GM23338 (cell line): Measurements from ENCODE around the gene ERCC6L. TPM values are rescaled to one million over a fixed set of nuclear protein-coding genes. Genes with fewer than 3 reads are reported as not detected.

Experiments used
- ATAC-seq: fragments of 200-7000 bp; cut with Tn5 transposase; 3 replicates; pipeline ENCODE4 v1.9.1; 2020
- DNase-seq: peaks from one replicate; pipeline ENCODE4 v3.0.0-alpha.2; 2015; ENCODE audit warnings: low spot score
- H2AFZ ChIP-seq: fragments of 200-600 bp; sonication (generic); 2 replicates; pipeline ENCODE4 v1.8.0; 2016; ENCODE audit warnings: antibody characterized with exemption, mild to moderate bottlenecking, moderate library complexity
- H3F3A ChIP-seq: fragments of 200-600 bp; sonication (generic); replicated peaks from 2 replicates; pipeline ENCODE4 v1.8.0; 2017; ENCODE audit warnings: antibody characterized with exemption, mixed run types, low read depth
- H3K27ac ChIP-seq: fragments of 200-600 bp; sonication (generic); 2 replicates; pipeline ENCODE4 v1.6.1; 2016; ENCODE audit warnings: low read depth
- H3K27me3 ChIP-seq: fragments of 200-600 bp; sonication (generic); 2 replicates; pipeline ENCODE4 v1.8.0; 2016; ENCODE audit warnings: mild to moderate bottlenecking, mixed run types, moderate library complexity; ENCODE audit not compliant: insufficient read depth
- H3K36me3 ChIP-seq: fragments of 200-600 bp; sonication (generic); 2 replicates; pipeline ENCODE4 v1.8.0; 2016; ENCODE audit warnings: mild to moderate bottlenecking; ENCODE audit not compliant: insufficient read depth
- H3K4me1 ChIP-seq: fragments of 200-600 bp; sonication (generic); 2 replicates; pipeline ENCODE4 v1.8.0; 2016; ENCODE audit warnings: mild to moderate bottlenecking, moderate library complexity; ENCODE audit not compliant: insufficient read depth
- H3K4me2 ChIP-seq: fragments of 200-600 bp; sonication (generic); 2 replicates; pipeline ENCODE4 v1.7.1; 2017; ENCODE audit warnings: mixed run types
- H3K4me3 ChIP-seq: fragments of 200-600 bp; sonication (generic); 2 replicates; pipeline ENCODE4 v1.6.1; 2016; ENCODE audit warnings: mixed run types
- H3K79me2 ChIP-seq: fragments of 200-600 bp; sonication (generic); replicated peaks from 2 replicates; pipeline ENCODE4 v1.8.0; 2017; ENCODE audit warnings: mild to moderate bottlenecking; ENCODE audit not compliant: insufficient read depth
- H3K9me2 ChIP-seq: fragments of 200-600 bp; sonication (generic); 2 replicates; pipeline ENCODE4 v1.8.0; 2017; ENCODE audit not compliant: insufficient read depth
- H4K20me1 ChIP-seq: fragments of 200-600 bp; sonication (generic); replicated peaks from 2 replicates; pipeline ENCODE4 v1.8.0; 2017; ENCODE audit warnings: mild to moderate bottlenecking; ENCODE audit not compliant: insufficient read depth
- H3K27ac Mint-ChIP-seq: 2 replicates; pipeline ENCODE4 v1.8.0; 2020; ENCODE audit warnings: inconsistent platforms, mild to moderate bottlenecking, moderate library complexity, mixed read lengths
- H3K27me3 Mint-ChIP-seq: 3 replicates; pipeline ENCODE4 v1.8.0; 2022; ENCODE audit warnings: low read depth, mild to moderate bottlenecking, moderate library complexity, mixed read lengths, inconsistent platforms; ENCODE audit not compliant: insufficient read depth, poor library complexity
- H3K36me3 Mint-ChIP-seq: 3 replicates; pipeline ENCODE4 v1.8.0; 2021; ENCODE audit warnings: low read depth, mild to moderate bottlenecking, inconsistent platforms, moderate library complexity, mixed read lengths
- H3K4me1 Mint-ChIP-seq: 3 replicates; pipeline ENCODE4 v1.8.0; 2020; ENCODE audit warnings: mild to moderate bottlenecking, inconsistent platforms, mixed read lengths
- H3K4me3 Mint-ChIP-seq: 3 replicates; pipeline ENCODE4 v1.8.0; 2021; ENCODE audit warnings: moderate library complexity, mild to moderate bottlenecking, inconsistent platforms, mixed read lengths
- H3K9me3 Mint-ChIP-seq: 3 replicates; pipeline ENCODE4 v1.8.0; 2020; ENCODE audit warnings: moderate library complexity, mild to moderate bottlenecking, inconsistent platforms, mixed read lengths
- JUNB ChIP-seq: IDR thresholded peaks from one replicate; pipeline ENCODE4 v1.6.1; 2016; ENCODE audit warnings: antibody characterized with exemption; ENCODE audit not compliant: unreplicated experiment
- NANOG ChIP-seq: IDR thresholded peaks from 2 replicates; pipeline ENCODE4 v1.6.1; 2016; ENCODE audit warnings: antibody characterized with exemption, borderline replicate concordance
- POLR2AphosphoS5 ChIP-seq: IDR thresholded peaks from 2 replicates; pipeline ENCODE4 v1.6.1; 2016; ENCODE audit warnings: antibody characterized with exemption, low read depth
- ZNF331 ChIP-seq: fragments of 250-450 bp; sonication (Bioruptor Pico); IDR thresholded peaks from 2 replicates; pipeline ENCODE4 v1.5.0; 2020; ENCODE audit warnings: low read depth, mild to moderate bottlenecking, moderate library complexity
- polyA plus RNA-seq: library from polyadenylated mRNA; unstranded; fragments of >200 nt; fragmentation: Nextera tagmentation; extraction: Ambion mirVana; gene quantifications from 2 replicates; pipeline ENCODE4 v1.2.1, GENCODE V29; 2016
- total RNA-seq: library from RNA; depleted of rRNA; stranded (reverse); fragments of >200 nt; shearing (Covaris generic); gene quantifications from 2 replicates; pipeline ENCODE4 v1.2.3, GENCODE V29; 2014
- TF ChIP-seq, protein P1 (sequence below), 2 experiments: fragments of 200-600 bp in 1 of 2; sonication (generic) in 1 of 2; conservative IDR thresholded peaks; 2 replicates each; pipeline versions ENCODE4 v1.5.1 to v1.6.1; 2016 to 2017; ENCODE audit warnings: antibody characterized with exemption in 2 of 2, low read depth in 2 of 2, mild to moderate bottlenecking in 2 of 2, moderate library complexity in 1 of 2
- TF ChIP-seq, protein P2 (sequence below): fragments of 250-450 bp; sonication (Bioruptor Pico); IDR thresholded peaks from 2 replicates; pipeline ENCODE4 v1.5.0; 2020; ENCODE audit warnings: mild to moderate bottlenecking, moderate library complexity

ERCC6L gene
- total and polyA plus RNA-seq, 2 experiments from 2014 or later: 11.3 to 23.1 TPM

DNA sequence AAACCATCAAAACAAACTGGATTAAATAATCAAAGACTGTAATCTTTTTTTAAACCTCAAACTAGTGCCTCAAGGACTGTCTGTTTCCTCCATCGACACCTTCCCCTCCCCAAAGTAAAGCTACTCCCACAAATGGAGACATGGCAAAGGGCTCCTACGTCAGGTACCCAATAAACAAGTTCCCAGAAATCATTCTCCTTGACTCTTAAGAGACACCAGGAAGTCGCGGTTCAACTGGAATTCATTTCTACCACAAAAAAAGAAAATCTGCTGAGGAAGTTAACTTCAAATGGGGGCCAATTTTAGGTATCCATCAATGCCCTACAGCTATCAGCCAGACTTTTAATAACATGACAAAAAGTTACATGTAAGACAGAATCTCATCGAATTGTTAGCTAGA is 35.7 kb upstream of the ERCC6L start (continued):
- TF ChIP-seq, protein P1, sequence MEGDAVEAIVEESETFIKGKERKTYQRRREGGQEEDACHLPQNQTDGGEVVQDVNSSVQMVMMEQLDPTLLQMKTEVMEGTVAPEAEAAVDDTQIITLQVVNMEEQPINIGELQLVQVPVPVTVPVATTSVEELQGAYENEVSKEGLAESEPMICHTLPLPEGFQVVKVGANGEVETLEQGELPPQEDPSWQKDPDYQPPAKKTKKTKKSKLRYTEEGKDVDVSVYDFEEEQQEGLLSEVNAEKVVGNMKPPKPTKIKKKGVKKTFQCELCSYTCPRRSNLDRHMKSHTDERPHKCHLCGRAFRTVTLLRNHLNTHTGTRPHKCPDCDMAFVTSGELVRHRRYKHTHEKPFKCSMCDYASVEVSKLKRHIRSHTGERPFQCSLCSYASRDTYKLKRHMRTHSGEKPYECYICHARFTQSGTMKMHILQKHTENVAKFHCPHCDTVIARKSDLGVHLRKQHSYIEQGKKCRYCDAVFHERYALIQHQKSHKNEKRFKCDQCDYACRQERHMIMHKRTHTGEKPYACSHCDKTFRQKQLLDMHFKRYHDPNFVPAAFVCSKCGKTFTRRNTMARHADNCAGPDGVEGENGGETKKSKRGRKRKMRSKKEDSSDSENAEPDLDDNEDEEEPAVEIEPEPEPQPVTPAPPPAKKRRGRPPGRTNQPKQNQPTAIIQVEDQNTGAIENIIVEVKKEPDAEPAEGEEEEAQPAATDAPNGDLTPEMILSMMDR (conservative IDR thresholded peaks at IDR 0.05; ENCODE audit: low read depth in 2 of 2): no peak
- TF ChIP-seq POLR2AphosphoS5: no peak
- TF ChIP-seq, protein P2, sequence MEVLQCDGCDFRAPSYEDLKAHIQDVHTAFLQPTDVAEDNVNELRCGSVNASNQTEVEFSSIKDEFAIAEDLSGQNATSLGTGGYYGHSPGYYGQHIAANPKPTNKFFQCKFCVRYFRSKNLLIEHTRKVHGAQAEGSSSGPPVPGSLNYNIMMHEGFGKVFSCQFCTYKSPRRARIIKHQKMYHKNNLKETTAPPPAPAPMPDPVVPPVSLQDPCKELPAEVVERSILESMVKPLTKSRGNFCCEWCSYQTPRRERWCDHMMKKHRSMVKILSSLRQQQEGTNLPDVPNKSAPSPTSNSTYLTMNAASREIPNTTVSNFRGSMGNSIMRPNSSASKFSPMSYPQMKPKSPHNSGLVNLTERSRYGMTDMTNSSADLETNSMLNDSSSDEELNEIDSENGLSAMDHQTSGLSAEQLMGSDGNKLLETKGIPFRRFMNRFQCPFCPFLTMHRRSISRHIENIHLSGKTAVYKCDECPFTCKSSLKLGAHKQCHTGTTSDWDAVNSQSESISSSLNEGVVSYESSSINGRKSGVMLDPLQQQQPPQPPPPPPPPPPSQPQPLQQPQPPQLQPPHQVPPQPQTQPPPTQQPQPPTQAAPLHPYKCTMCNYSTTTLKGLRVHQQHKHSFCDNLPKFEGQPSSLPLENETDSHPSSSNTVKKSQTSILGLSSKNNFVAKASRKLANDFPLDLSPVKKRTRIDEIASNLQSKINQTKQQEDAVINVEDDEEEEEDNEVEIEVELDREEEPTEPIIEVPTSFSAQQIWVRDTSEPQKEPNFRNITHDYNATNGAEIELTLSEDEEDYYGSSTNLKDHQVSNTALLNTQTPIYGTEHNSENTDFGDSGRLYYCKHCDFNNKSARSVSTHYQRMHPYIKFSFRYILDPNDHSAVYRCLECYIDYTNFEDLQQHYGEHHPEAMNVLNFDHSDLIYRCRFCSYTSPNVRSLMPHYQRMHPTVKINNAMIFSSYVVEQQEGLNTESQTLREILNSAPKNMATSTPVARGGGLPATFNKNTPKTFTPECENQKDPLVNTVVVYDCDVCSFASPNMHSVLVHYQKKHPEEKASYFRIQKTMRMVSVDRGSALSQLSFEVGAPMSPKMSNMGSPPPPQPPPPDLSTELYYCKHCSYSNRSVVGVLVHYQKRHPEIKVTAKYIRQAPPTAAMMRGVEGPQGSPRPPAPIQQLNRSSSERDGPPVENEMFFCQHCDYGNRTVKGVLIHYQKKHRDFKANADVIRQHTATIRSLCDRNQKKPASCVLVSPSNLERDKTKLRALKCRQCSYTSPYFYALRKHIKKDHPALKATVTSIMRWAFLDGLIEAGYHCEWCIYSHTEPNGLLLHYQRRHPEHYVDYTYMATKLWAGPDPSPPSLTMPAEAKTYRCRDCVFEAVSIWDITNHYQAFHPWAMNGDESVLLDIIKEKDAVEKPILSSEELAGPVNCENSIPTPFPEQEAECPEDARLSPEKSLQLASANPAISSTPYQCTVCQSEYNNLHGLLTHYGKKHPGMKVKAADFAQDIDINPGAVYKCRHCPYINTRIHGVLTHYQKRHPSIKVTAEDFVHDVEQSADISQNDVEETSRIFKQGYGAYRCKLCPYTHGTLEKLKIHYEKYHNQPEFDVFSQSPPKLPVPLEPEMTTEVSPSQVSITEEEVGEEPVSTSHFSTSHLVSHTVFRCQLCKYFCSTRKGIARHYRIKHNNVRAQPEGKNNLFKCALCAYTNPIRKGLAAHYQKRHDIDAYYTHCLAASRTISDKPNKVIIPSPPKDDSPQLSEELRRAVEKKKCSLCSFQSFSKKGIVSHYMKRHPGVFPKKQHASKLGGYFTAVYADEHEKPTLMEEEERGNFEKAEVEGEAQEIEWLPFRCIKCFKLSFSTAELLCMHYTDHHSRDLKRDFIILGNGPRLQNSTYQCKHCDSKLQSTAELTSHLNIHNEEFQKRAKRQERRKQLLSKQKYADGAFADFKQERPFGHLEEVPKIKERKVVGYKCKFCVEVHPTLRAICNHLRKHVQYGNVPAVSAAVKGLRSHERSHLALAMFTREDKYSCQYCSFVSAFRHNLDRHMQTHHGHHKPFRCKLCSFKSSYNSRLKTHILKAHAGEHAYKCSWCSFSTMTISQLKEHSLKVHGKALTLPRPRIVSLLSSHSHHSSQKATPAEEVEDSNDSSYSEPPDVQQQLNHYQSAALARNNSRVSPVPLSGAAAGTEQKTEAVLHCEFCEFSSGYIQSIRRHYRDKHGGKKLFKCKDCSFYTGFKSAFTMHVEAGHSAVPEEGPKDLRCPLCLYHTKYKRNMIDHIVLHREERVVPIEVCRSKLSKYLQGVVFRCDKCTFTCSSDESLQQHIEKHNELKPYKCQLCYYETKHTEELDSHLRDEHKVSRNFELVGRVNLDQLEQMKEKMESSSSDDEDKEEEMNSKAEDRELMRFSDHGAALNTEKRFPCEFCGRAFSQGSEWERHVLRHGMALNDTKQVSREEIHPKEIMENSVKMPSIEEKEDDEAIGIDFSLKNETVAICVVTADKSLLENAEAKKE (CRISPR knock-in tag): no peak
- TF ChIP-seq ZNF331 (CRISPR knock-in tag): no peak

DNA sequence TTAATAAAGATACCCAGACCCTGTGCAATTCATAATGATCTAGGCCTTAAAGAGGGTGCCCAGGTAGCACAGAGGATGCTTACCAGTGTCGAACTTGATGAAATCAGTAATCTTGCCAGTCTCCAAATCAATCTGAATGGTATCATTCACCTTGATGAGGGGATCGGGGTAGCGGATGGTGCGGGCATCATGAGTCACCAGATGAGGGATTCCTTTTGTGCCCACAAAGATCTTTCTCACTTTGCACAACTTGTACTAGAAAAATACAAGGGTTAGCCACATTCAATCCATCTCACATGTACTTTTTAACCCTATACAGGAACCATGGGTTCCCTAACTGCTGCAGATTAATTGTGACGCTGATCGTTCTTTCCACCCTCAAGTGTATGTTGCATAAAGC is 34.9 kb upstream of the ERCC6L start:
- no peaks in the 10 kb centered on the region for H3K9me2 ChIP-seq
- H3K27ac Mint-ChIP-seq: peak overlapping the region; percentile 29; the same call in 1 of the 2 replicates
- H3K27me3 ChIP-seq: no peaks in the 10 kb centered on the region
- H3K36me3 Mint-ChIP-seq: peaks cover 75% of the 10 kb centered on the region
- H3K4me1 ChIP-seq: peaks cover 14% of the 10 kb centered on the region; the same call in 1 of the 2 replicates
- peaks cover 29% of the 10 kb centered on the region for H3K79me2 ChIP-seq
- peaks cover 28% of the 10 kb centered on the region for H3K4me1 Mint-ChIP-seq
- peaks cover 11% of the 10 kb centered on the region for H4K20me1 ChIP-seq
- H3K4me2 ChIP-seq: 0 out of 2 replicates have a peak overlapping the region, but pooled peaks have one; percentile 91
- H3K4me3 Mint-ChIP-seq: peak overlapping the region; percentile 81
- H3F3A ChIP-seq: peaks cover 25% of the 10 kb centered on the region
- H2AFZ ChIP-seq: no peak overlapping the region
- ATAC-seq (no peak), DNase-seq (no peak)
- H3K4me3 ChIP-seq: peak overlapping the region; percentile 78; the same call in 1 of the 2 replicates
- no peak overlapping the region for H3K27ac ChIP-seq
- peaks cover 2% of the 10 kb centered on the region for H3K27me3 Mint-ChIP-seq
- H3K9me3 Mint-ChIP-seq: no peaks in the 10 kb centered on the region
- peaks cover 17% of the 10 kb centered on the region for H3K36me3 ChIP-seq
- TF ChIP-seq, protein P2 (CRISPR knock-in tag): no peak
- TF ChIP-seq JUNB (no peak), NANOG (no peak), ZNF331 (CRISPR knock-in tag) (no peak)
